ENCODE data around the gene RPL10. TPM values are rescaled to one million over a fixed set of nuclear protein-coding genes. Genes with fewer than 3 reads are reported as not detected.

Gene RPL10
- total RNA-seq, 2 donors from 2014 or later = 2,221 to 4,479 TPM

DNA sequence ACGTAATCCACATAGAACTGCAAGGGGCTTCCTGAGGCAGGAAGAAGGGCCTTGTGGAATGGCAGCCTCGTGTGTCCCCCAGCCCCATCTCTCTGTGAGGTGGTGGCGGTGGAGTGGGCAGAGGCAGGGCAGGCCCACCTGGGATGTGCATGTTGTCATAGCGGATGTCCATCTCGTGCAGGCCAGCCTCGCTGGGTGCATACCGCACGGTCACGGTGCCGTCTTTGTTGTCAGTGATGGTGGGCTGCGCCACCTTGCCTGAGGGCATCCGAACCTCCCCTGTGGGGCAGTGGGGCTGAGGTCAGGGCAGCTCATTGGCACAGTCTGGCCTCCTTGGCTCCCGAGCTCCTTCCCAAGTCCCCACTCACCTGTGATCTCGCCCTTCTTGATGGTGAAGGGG, 44.2 kb upstream of the RPL10 start:
- peaks cover 91% of the 10 kb centered on the region for H3K36me3 ChIP-seq
- ATAC-seq (ENCODE audit: insufficient number of reproducible peaks, low FRiP score, low read depth) = no peak
- no peak for DNase-seq (ENCODE audit: low spot score)
- no peak overlapping the region for H3K27ac ChIP-seq
- peaks cover 0 to 15% of the 10 kb centered on the region in 2 donors for H3K4me1 ChIP-seq (ENCODE audit: control insufficient read depth in 1 of 2, low read depth in 2 of 2)
- TF ChIP-seq, protein P1, sequence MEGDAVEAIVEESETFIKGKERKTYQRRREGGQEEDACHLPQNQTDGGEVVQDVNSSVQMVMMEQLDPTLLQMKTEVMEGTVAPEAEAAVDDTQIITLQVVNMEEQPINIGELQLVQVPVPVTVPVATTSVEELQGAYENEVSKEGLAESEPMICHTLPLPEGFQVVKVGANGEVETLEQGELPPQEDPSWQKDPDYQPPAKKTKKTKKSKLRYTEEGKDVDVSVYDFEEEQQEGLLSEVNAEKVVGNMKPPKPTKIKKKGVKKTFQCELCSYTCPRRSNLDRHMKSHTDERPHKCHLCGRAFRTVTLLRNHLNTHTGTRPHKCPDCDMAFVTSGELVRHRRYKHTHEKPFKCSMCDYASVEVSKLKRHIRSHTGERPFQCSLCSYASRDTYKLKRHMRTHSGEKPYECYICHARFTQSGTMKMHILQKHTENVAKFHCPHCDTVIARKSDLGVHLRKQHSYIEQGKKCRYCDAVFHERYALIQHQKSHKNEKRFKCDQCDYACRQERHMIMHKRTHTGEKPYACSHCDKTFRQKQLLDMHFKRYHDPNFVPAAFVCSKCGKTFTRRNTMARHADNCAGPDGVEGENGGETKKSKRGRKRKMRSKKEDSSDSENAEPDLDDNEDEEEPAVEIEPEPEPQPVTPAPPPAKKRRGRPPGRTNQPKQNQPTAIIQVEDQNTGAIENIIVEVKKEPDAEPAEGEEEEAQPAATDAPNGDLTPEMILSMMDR (IDR thresholded peaks at IDR 0.05) = no peak
- H3K9me3 ChIP-seq = no peaks in the 10 kb centered on the region
- H3K27me3 ChIP-seq (replicated peaks; ENCODE audit: insufficient read depth) = no peaks in the 10 kb centered on the region
- H3K4me3 ChIP-seq = no peak overlapping the region

- TF ChIP-seq, protein P1 (IDR thresholded peaks at IDR 0.05) = no peak
- ATAC-seq (ENCODE audit: insufficient number of reproducible peaks, low FRiP score, low read depth) (no peak), DNase-seq (ENCODE audit: low spot score) (no peak)
- H3K36me3 ChIP-seq = peaks cover 91% of the 10 kb centered on the region
- no peaks in the 10 kb centered on the region for H3K9me3 ChIP-seq
- H3K27me3 ChIP-seq (replicated peaks; ENCODE audit: insufficient read depth) = no peaks in the 10 kb centered on the region
- peaks cover 0 to 19% of the 10 kb centered on the region in 2 donors for H3K4me1 ChIP-seq (ENCODE audit: control insufficient read depth in 1 of 2, low read depth in 2 of 2)
- H3K4me3 ChIP-seq = no peak overlapping the region
- H3K27ac ChIP-seq = no peak overlapping the region
Measured at GRCh38 chrX:154354516-154354915, 43.7 kb upstream of the RPL10 start.

GRCh38 chrX:154355094-154355775, 42.9 kb upstream of the RPL10 start:
- DNase-seq (ENCODE audit: low spot score) (no peak), ATAC-seq (ENCODE audit: insufficient number of reproducible peaks, low FRiP score, low read depth) (no peak)
- H3K36me3 ChIP-seq = peaks cover 91% of the 10 kb centered on the region
- H3K27ac ChIP-seq = peak overlapping the region; percentile 2 to 47
- TF ChIP-seq, protein P1 (IDR thresholded peaks at IDR 0.05) = no peak
- no peaks in the 10 kb centered on the region for H3K27me3 ChIP-seq (replicated peaks; ENCODE audit: insufficient read depth)
- H3K9me3 ChIP-seq = no peaks in the 10 kb centered on the region
- H3K4me1 ChIP-seq (ENCODE audit: control insufficient read depth in 1 of 2, low read depth in 2 of 2) = peaks cover 0 to 25% of the 10 kb centered on the region in 2 donors
- no peak overlapping the region for H3K4me3 ChIP-seq

- no peak overlapping the region for H3K27ac ChIP-seq
- no peaks in the 10 kb centered on the region for H3K9me3 ChIP-seq
- TF ChIP-seq, protein P1 (IDR thresholded peaks at IDR 0.05) = no peak
- no peak for ATAC-seq (ENCODE audit: insufficient number of reproducible peaks, low FRiP score, low read depth)
- peaks cover 0 to 30% of the 10 kb centered on the region in 2 donors for H3K4me1 ChIP-seq (ENCODE audit: control insufficient read depth in 1 of 2, low read depth in 2 of 2)
- H3K4me3 ChIP-seq = no peak overlapping the region
- H3K27me3 ChIP-seq (replicated peaks; ENCODE audit: insufficient read depth) = no peaks in the 10 kb centered on the region
- no peak for DNase-seq (ENCODE audit: low spot score)
- peaks cover 90% of the 10 kb centered on the region for H3K36me3 ChIP-seq
Measured at GRCh38 chrX:154355776-154356140, 42.4 kb upstream of the RPL10 start.

DNA sequence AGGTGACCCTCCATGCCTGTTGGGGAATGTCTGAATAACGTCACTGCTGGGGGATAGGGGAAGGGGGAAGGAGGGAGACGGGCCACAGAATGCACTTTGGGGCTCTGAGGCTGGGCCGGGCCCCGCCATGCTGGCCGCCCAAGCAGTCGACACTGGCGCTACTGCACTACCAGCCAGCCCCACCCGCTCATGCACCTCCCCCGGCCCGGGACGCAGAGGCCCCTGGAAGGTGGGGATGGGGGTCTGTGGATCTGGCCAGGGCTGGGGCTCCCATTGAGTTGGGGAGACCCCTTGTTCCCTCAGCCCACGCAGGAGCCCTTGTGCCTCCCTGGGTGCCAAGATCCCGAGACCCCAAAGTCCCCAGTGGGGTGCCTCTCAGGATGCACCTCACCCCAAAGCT, 41.6 kb upstream of the RPL10 start:
- ATAC-seq (ENCODE audit: insufficient number of reproducible peaks, low FRiP score, low read depth) = no peak
- H3K4me3 ChIP-seq = no peak overlapping the region
- H3K9me3 ChIP-seq = no peaks in the 10 kb centered on the region
- H3K27ac ChIP-seq = no peak overlapping the region
- H3K27me3 ChIP-seq (replicated peaks; ENCODE audit: insufficient read depth) = no peaks in the 10 kb centered on the region
- H3K4me1 ChIP-seq (ENCODE audit: control insufficient read depth in 1 of 2, low read depth in 2 of 2) = peaks cover 0 to 34% of the 10 kb centered on the region in 2 donors
- DNase-seq (ENCODE audit: low spot score) = no peak
- TF ChIP-seq, protein P1 (IDR thresholded peaks at IDR 0.05) = no peak
- H3K36me3 ChIP-seq = peaks cover 87% of the 10 kb centered on the region
